Activated CD8-positive, alpha-beta T cell treated with anti-CD3 and anti-CD28 coated beads, Interleukin-2, amount 10 ng/mL, durations not matched to agents 7 days and 5 days (primary cell): Measurements from ENCODE around the gene NFIA. TPM values are rescaled to one million over a fixed set of nuclear protein-coding genes. Genes with fewer than 3 reads are reported as not detected.
"Not testable (repeated sequence)": the region's sequence is repeated elsewhere in the genome, so short reads cannot be mapped to it uniquely, and the experiment has no call there.

ENCODE experiments used
- ATAC-seq: fragments of 150-1000 bp; cut with Tn5 transposase; one replicate; pipeline ENCODE4 v1.10.0; 2021; ENCODE audit warnings: moderate library complexity
- CTCF ChIA-PET: fragments of 350-600 bp; sonication (Branson Sonifier 250); formaldehyde crosslinking; loops from one replicate; lab custom pipeline; 2021; ENCODE audit warnings: antibody characterized with exemption; lab: Charles Lee
- POLR2A ChIA-PET: fragments of 350-600 bp; sonication (Branson Sonifier 250); formaldehyde crosslinking; loops from one replicate; lab custom pipeline; 2021; ENCODE audit warnings: antibody characterized with exemption; lab: Charles Lee
- DNase-seq: peaks from one replicate; pipeline ENCODE4 v3.0.0-alpha.2; 2020
- H3K27ac Mint-ChIP-seq: one replicate; pipeline ENCODE4 v1.8.0; 2021; ENCODE audit warnings: mild to moderate bottlenecking, mixed read lengths
- H3K27me3 Mint-ChIP-seq: one replicate; pipeline ENCODE4 v1.8.0; 2021; ENCODE audit warnings: low read depth, mixed read lengths
- H3K36me3 Mint-ChIP-seq: one replicate; pipeline ENCODE4 v1.8.0; 2021; ENCODE audit warnings: low read depth, mixed read lengths
- H3K4me1 Mint-ChIP-seq: one replicate; pipeline ENCODE4 v1.8.0; 2021; ENCODE audit warnings: low read depth, mixed read lengths
- H3K4me3 Mint-ChIP-seq: one replicate; pipeline ENCODE4 v1.8.0; 2021; ENCODE audit warnings: mild to moderate bottlenecking, mixed read lengths
- H3K9me3 Mint-ChIP-seq: one replicate; pipeline ENCODE4 v1.8.0; 2022; ENCODE audit warnings: mixed read lengths; ENCODE audit not compliant: insufficient read depth
- total RNA-seq, 2 experiments: library from RNA; stranded (reverse); gene quantifications; one replicate each; pipeline ENCODE4 v1.2.3, GENCODE V29; 2021

NFIA gene
- total RNA-seq, 2 experiments from 2014 or later, result 0.66 to 0.78 TPM

GRCh38 chr1:61452176-61453035 lies 370.0 kb downstream of the NFIA start:
- CTCF ChIA-PET, result interaction anchor here (0.7 to 4.4 kb wide), 10 partner anchors 12 to 604 kb away, joined by 3 to 13 read pairs (median 4); no protein-coding TSS in a partner anchor
- no peak overlapping the region for H3K4me3 Mint-ChIP-seq

GRCh38 chr1:61453111-61453961 lies 371.0 kb downstream of the NFIA start:
- H3K27me3 Mint-ChIP-seq, result peaks cover 3% of the 10 kb centered on the region
- ATAC-seq (peak; percentile 84), DNase-seq (peak; percentile 76)
- H3K4me1 Mint-ChIP-seq, result peaks cover 9% of the 10 kb centered on the region
- H3K4me3 Mint-ChIP-seq, result no peak overlapping the region
- CTCF ChIA-PET, result interaction anchor here (1.0 to 4.4 kb wide), 10 partner anchors 12 to 605 kb away, joined by 3 to 13 read pairs (median 4); no protein-coding TSS in a partner anchor
- peak overlapping the region; percentile 30 for H3K27ac Mint-ChIP-seq
- H3K36me3 Mint-ChIP-seq, result no peaks in the 10 kb centered on the region
- no peaks in the 10 kb centered on the region for H3K9me3 Mint-ChIP-seq
- POLR2A ChIA-PET, result no interaction called here

More at GRCh38 chr1:61452176-61453035, 370.0 kb downstream of the NFIA start:
- peaks cover 9% of the 10 kb centered on the region for H3K4me1 Mint-ChIP-seq
- no peak for ATAC-seq
- POLR2A ChIA-PET, result interaction anchor here (0.6 kb wide), 1 partner anchor 325 kb away, joined by 3 read pairs; no protein-coding TSS in a partner anchor
- H3K27me3 Mint-ChIP-seq, result peaks cover 3% of the 10 kb centered on the region
- no peaks in the 10 kb centered on the region for H3K9me3 Mint-ChIP-seq
- H3K27ac Mint-ChIP-seq, result no peak overlapping the region
- no peak for DNase-seq
- no peaks in the 10 kb centered on the region for H3K36me3 Mint-ChIP-seq

- no peak overlapping the region for H3K27ac Mint-ChIP-seq
- H3K9me3 Mint-ChIP-seq, result no peaks in the 10 kb centered on the region
- peaks cover 9% of the 10 kb centered on the region for H3K4me1 Mint-ChIP-seq
- H3K4me3 Mint-ChIP-seq, result no peak overlapping the region
- peaks cover 3% of the 10 kb centered on the region for H3K27me3 Mint-ChIP-seq
- ATAC-seq, result no peak
- DNase-seq, result no peak
- ChIA-PET CTCF (no interaction called here), POLR2A (no interaction called here)
- no peaks in the 10 kb centered on the region for H3K36me3 Mint-ChIP-seq
Measured at GRCh38 chr1:61455400-61455799, 373.0 kb downstream of the NFIA start.

- ChIA-PET CTCF (interaction anchor here (0.9 kb wide), 1 partner anchor 407 kb away, joined by 3 read pairs; no protein-coding TSS in a partner anchor), POLR2A (no interaction called here)
- no peak for ATAC-seq
- Mint-ChIP-seq H3K4me3 (no peak overlapping the region), H3K27ac (no peak overlapping the region), H3K36me3 (no peaks in the 10 kb centered on the region), H3K4me1 (peaks cover 9% of the 10 kb centered on the region), H3K9me3 (no peaks in the 10 kb centered on the region), H3K27me3 (peaks cover 3% of the 10 kb centered on the region)
- DNase-seq, result no peak
Measured at GRCh38 chr1:61457526-61458040, 375.2 kb downstream of the NFIA start.

GRCh38 chr1:61459345-61459744 lies 377.0 kb downstream of the NFIA start:
- Mint-ChIP-seq H3K27me3 (peaks cover 3% of the 10 kb centered on the region), H3K27ac (no peak overlapping the region), H3K4me3 (no peak overlapping the region), H3K36me3 (no peaks in the 10 kb centered on the region), H3K4me1 (peaks cover 6% of the 10 kb centered on the region), H3K9me3 (no peaks in the 10 kb centered on the region)
- ATAC-seq (no peak), DNase-seq (no peak)
- POLR2A ChIA-PET, result interaction anchor here (0.7 kb wide), 1 partner anchor 853 kb away, joined by 3 read pairs; no protein-coding TSS in a partner anchor
- CTCF ChIA-PET, result interaction anchor here (1.8 kb wide), 1 partner anchor 129 kb away, joined by 5 read pairs; no protein-coding TSS in a partner anchor

- H3K27ac Mint-ChIP-seq, result no peak overlapping the region
- H3K4me1 Mint-ChIP-seq, result peaks cover 6% of the 10 kb centered on the region
- ChIA-PET CTCF (interaction anchor here (1.8 kb wide), 1 partner anchor 128 kb away, joined by 5 read pairs; no protein-coding TSS in a partner anchor), POLR2A (interaction anchor here (0.7 kb wide), 1 partner anchor 854 kb away, joined by 3 read pairs; no protein-coding TSS in a partner anchor)
- no peak overlapping the region for H3K4me3 Mint-ChIP-seq
- DNase-seq (no peak), ATAC-seq (no peak)
- no peaks in the 10 kb centered on the region for H3K9me3 Mint-ChIP-seq
- H3K27me3 Mint-ChIP-seq, result no peaks in the 10 kb centered on the region
- no peaks in the 10 kb centered on the region for H3K36me3 Mint-ChIP-seq
Measured at GRCh38 chr1:61460191-61460590, 377.8 kb downstream of the NFIA start.

GRCh38 chr1:61461406-61462384 lies 379.3 kb downstream of the NFIA start:
- ChIA-PET POLR2A (no interaction called here), CTCF (interaction anchor here (1.1 kb wide), 1 partner anchor 126 kb away, joined by 3 read pairs; no protein-coding TSS in a partner anchor)
- no peaks in the 10 kb centered on the region for H3K27me3 Mint-ChIP-seq
- peaks cover 6% of the 10 kb centered on the region for H3K4me1 Mint-ChIP-seq
- H3K9me3 Mint-ChIP-seq, result no peaks in the 10 kb centered on the region
- no peak overlapping the region for H3K27ac Mint-ChIP-seq
- DNase-seq (no peak), ATAC-seq (no peak)
- H3K4me3 Mint-ChIP-seq, result no peak overlapping the region
- H3K36me3 Mint-ChIP-seq, result no peaks in the 10 kb centered on the region

- ATAC-seq, result no peak
- H3K27ac Mint-ChIP-seq, result no peak overlapping the region
- H3K4me1 Mint-ChIP-seq, result peaks cover 6% of the 10 kb centered on the region
- no peaks in the 10 kb centered on the region for H3K9me3 Mint-ChIP-seq
- CTCF ChIA-PET, result interaction anchor here (1.1 kb wide), 1 partner anchor 126 kb away, joined by 3 read pairs; no protein-coding TSS in a partner anchor
- H3K36me3 Mint-ChIP-seq, result no peaks in the 10 kb centered on the region
- POLR2A ChIA-PET, result no interaction called here
- H3K4me3 Mint-ChIP-seq, result no peak overlapping the region
- H3K27me3 Mint-ChIP-seq, result no peaks in the 10 kb centered on the region
- no peak for DNase-seq
Measured at GRCh38 chr1:61462628-61463027, 380.3 kb downstream of the NFIA start.

- CTCF ChIA-PET, result no interaction called here
Measured at GRCh38 chr1:61463220-61463619, 380.9 kb downstream of the NFIA start.

GRCh38 chr1:61467836-61468235 lies 385.5 kb downstream of the NFIA start:
- DNase-seq, H3K4me3 Mint-ChIP-seq, H3K27ac Mint-ChIP-seq, H3K27me3 Mint-ChIP-seq, H3K36me3 Mint-ChIP-seq, POLR2A ChIA-PET, CTCF ChIA-PET, H3K4me1 Mint-ChIP-seq, ATAC-seq, H3K9me3 Mint-ChIP-seq: not testable (repeated sequence)

More at GRCh38 chr1:61463220-61463619, 380.9 kb downstream of the NFIA start:
- Mint-ChIP-seq H3K27me3 (no peaks in the 10 kb centered on the region), H3K4me1 (peaks cover 6% of the 10 kb centered on the region), H3K27ac (no peak overlapping the region), H3K36me3 (no peaks in the 10 kb centered on the region), H3K4me3 (no peak overlapping the region), H3K9me3 (no peaks in the 10 kb centered on the region)
- ATAC-seq (peak; percentile 39), DNase-seq (no peak)
- POLR2A ChIA-PET, result no interaction called here
